HUDEP-2 (cell line): ENCODE data around the gene RILP.
A peak's percentile ranks its signal among the peaks of the same experiment; 100 is the strongest.

Experiments
- DNase-seq, 76 experiments: peaks; one replicate each; lab custom pipeline; 2025; ENCODE audit not compliant: unreplicated experiment in 76 of 76; lab: John Stamatoyannopoulos, UW

The RILP gene

DNA sequence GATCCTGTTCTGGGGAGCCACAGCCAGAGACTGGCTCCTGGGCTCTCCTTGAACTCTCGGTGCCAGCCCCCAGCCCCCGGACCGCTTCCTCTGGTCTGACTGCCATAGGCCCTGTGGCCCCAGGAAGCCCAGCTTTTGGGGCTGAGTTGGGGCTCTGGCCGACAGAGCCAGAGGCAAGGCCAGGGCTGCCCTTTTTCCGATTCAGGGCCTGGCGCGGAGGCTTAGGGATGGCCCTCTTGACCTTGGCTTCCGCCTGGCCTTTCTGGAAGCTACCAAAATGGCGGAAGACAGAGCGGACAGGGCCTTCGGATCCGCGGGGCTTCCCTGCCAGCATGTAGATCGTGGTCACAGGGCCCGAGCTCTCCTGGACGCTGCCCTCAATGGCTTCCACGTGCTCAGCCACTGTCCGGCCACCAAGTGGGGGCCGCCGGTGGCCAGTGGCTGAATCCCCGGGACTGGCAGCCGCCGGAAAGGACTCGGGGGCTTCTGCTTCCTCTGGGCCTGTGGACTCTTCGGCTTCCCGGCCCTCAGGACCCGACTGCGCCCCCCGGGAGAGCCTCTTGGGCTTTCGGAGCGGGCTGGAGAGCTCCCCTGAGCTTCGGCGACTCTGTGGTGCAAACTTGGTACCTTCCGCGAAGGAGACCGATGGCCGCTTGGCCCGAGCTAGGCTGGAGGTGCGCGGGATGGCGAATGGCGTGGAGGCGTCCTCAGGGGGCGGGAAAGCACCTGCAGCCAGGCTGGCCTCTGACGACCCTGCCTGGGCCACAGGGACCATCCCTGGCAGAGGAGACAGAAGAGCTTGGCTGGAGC is 14.6 kb downstream of the RILP start:
- DNase-seq: no peak

DNA sequence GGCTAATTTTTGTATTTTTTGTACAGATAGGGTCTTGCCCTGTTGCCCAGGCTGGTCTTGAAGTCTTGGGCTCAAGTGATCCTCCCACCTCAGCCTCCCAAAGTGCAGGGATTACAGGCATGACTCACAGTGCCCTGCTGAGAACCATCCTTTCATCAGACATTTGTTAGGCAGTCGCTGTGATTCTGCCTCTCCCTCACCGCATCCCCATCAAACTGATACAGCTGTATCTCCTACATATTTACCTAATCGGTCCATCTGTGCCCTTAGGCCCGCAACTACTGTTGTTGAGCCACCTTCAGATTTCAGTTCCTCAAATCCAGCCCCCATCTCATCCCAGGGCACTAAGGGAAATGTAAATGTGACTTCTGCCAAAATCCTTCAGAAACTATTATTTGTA is 19.0 kb downstream of the RILP start:
- peak in 1 of 76 experiments; percentile 7 for DNase-seq

DNA sequence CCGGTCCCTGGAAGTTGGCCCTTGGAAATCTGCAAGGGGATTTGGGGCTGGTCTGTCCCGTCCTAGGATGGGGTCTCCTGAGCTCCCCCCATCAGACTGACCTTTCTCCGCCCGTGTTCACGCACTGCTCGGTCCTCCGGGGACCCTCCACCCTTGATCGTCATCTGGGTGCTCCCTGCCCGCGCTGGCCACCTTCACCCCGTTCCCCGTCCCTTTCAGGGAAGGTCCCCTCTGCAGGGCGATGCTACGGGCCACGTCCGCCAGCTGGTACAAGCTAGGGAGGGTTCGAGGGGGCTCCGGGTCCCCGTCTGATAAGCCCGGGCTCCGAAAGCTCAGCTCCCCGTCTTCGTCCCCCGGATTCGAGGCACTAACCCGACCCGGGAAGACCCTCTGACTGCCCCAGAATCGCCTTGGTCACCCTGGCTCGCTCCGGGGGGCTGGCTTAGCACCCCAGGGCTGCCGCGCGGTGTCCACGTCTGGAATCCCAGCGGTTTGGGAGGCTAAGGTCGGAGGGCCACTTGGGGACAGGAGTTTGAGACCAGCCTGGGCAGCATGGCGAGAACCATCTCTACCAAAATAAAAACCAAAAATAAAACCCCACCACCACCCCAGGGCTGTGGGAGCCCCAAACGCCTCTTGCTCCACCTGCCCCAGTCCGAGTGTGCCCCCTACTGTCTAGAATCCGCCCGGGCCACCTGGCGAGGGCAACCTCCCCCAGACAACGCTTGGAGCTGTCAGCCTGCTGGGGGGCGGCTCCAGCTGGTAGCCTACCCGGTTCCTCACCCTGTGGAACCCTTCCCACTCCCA is 20.0 kb downstream of the RILP start:
- peak in 62 of 76 experiments; percentile 15 to 75 (median 58) for DNase-seq

DNA sequence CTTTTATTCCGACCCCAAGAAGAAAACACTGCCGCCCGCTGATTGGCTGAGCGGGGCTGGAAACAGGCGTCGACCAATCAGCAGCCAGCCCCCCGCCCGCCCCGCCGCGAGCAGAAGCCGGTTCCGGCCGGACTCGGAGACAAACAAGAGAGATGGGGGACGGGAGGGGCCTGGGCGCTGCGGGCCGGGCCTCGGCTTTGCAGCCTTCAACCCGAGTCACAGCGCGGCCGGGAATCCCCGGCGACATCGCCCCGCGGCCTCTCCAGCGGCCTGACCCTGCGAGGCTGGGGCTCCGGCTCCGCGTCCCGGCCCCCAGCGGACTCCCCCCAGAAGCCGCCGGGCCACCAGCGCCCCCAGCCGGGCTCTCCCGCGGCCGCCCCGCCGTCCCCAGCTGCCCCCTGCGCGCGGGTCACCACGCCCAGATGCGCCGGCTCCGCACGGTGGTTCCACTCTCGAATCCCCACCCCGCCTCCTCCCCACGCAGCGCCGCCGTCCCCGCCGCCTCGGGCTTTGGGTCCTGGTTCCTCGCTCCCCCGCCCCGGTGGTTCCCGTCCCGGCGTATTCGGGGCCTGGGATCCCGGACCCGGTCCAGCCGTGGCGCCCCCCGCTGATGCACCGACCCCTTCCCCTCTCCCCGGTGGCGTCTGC is 20.7 kb downstream of the RILP start:
- DNase-seq: peak in 75 of 76 experiments; percentile 58 to 96 (median 91)

DNA sequence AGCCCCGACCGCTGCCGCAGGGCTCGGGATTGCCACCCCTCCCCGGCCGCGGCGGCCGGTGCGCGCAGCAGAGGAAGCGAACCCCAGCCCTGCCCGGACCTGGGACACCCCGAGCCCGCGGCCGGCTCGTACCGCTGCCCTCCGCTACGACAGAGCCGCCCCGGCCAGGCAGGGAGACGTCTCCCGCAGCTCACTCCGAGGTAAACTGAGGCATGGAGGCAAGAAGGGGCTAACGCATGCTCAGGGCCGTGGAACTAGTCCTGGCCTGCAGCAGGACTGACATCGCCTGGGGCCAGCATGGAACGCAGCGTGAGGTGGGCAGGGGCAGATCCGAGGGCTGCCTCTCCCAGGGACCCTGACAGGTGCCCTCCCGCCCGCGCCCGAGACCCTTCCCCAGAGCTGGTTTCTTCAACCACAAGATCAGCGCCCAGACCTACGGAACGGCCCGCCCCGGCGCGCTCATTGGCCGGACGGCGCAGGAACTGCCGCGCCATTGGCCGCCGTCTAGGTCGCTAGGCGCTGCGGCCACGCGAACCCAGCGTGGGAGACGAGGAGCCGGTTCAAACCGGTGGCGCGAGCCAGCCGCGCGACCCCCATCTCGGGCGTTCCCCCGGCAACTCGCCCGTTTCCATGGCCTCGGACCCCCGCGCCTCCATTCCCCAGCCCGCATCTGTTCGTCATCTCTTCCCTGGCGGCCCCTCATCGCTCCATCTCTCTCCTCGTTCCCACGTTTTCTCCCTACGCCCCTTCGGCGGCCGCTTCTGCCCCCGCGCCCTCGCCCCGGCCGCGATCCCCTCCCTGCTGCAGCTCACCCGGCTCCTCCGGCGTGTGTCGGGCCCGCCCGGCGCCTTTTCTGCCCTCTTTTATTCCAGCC is 21.4 kb downstream of the RILP start, which contains the start of gene SLC43A2:
Gene SLC43A2, minus strand, starts transcription at position 853 of the 874 bp plus-strand sequence. CDS start 960 bp downstream, outside the sequence.
- peak in 68 of 76 experiments; percentile 25 to 83 (median 65) for DNase-seq

DNA sequence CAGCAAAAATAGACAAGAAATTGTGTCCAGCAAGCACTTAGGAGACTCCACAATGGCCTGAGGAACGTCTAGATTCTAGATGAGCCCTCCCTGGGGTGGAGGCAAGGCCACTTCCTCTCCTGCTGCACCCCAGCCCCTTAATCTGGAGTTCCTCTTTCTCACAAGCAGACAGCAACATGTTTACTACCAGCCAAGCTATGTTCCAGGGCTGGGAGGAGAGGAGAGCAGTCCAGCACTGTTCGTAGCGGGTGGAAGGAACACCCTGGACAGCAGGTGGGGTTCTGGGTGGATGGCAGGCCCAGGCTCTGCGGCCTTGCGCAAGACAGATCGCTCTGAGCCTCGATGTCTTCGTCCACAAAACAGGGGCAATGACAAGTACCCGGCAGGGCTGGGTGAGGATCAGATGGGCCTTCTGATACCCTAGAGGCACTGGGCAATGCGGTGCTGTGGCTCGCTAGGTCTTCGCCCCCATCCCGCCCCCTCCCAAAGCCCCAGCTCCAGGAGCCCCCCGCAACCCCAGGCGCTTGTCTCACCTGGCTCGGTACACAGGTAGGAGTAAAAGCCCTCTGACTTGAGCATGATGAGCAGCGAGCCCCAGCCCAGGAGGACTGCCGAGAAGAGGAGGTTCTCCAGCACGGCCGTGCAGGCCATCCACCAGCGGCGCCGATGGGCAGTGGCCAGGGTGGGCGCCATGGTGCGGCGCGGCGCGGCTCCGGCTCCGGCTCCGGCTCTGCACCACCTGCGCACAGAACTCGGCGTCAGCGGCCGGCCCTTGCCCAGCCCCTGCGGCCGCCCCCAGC is 22.3 kb downstream of the RILP start:
- peak in 26 of 76 experiments; percentile 5 to 47 (median 22) for DNase-seq

DNA sequence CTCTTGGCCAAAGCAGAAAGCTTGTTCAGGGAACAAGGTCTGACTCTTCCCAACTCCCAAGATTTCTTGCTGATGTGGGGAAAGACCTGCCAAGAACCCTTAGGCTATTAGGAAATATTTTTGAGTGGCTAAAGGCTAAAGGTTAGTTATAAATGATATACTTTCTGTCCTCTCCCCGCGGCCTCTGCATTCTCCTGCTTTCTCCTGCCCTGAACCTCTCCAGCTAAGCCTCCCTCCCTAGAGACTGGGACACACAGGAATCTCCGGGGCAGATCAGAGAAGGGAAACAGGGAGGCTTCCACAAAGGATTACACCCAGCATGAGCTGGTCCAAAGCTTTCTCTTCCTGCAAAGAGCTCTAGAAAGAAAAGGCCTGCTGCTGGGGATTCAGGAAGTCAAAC is 23.3 kb downstream of the RILP start:
- DNase-seq: no peak

DNA sequence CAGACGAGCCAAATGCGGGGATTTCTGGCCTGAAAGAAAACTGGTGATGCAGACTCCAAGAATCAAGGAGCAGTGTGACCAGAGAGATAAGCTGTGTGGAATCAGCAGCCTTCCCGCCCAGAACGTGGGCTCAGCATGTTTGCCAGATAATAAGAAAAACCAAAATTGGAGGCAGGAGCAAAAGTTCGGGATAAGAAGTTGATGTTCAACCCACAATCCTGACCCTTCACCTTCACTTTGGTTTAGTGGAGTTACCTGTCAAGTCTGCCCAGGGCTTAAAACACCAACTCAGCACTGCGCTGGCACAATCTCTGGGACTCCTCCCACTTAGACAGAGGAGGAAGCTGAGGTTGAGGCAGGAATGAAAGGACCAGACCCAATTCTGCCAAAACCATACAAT is 24.1 kb downstream of the RILP start:
- DNase-seq: peak in 4 of 76 experiments; percentile 12 to 38 (median 25)

DNA sequence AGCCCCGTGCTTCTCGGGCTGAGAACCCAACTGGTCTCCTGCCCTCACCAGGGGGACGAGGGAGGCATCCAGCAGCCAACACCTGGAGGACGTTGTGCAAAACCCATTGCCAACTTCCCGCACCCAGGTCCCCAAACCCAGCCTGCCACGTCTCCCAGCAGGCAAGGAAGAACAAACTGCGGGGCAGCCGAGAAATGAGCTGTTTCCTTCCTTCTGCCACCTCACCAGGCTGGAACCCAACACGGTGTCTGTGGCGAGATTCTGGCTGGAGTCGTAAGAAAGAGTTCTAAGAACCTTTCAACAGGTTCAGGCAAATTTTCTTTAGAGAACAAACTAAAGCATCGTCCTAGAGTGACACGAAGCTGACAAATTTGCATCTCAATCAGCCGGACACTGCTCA is 24.6 kb downstream of the RILP start:
- no peak for DNase-seq

DNA sequence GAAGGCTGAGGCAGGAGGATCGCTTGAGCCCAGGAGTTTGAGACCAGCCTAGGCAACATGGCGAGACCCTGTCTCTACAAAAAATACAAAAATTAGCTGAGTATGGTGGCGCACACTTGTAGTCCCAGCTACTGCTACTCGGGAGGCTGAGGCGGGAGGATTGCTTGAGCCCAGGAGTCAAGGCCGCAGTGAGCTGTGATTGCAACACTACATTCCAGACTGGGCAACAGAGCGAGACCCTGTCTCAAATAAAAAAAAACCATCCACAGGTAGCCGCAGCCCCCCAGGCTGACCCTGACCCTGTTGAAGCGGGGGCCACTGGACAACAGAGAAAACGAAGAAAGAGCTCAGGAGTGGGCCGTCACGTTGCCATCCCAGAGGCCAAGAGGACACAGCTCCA is 25.0 kb downstream of the RILP start:
- no peak for DNase-seq

DNA sequence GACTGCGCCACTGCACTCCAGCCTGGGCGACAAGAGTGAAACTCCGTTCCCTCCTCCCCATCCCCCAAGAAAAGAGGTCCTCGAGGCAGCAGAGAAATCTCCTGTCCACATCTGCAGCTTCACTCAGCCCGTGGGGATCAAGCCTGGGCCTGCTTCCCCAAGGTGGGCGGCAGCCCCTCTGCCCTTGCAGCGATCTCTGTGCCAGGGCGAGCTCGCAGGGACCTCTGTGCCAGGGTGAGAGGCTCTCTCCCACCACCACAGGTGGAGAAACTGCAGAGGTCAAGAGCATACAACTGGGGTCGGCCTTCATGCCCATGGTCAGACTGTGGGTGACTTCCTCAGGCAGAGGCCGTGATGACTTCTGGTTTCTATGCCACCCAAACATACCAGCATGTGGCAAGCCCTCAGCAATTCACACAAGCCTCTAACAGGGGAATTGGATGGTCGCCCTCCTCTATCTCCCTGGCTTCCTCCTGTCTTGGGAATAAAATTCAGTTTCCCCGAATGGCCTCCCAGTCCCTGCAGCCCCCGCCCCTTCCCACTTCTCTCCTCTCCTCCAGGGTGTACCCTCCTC is 26.5 kb downstream of the RILP start:
- no peak for DNase-seq

DNA sequence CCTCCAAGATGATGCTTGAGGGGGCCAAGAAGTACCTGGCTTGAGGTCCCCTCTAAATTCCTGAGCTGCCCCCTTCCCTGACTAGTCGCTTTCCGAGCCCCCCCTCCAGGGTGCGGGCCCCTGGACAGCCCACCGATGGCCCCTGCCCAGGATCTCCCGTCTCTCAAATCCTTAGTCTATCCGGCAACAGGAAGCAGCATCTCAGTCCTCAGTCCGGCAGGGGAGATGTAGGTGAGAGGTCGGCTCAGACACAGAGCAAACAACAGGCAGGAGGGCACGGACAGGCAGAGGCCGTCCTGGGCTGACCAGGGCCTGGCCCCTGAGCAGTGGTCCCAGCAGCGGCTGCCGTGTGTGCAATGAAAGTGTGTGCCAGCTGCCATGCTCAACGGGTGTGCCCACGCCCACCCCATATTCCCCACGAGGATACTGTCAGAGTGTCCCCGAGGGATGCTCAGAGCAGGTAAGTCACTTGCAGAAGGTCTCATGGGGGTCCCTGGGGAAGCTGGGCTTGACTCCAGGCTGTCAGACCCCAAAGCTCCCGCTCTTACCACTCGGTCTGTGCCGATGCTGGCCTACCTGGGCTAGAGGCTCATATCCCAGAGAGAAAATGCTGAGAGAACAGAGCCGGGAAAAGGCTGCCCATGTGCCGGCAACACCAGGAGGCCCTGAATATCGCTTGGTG is 28.3 kb downstream of the RILP start:
- no peak for DNase-seq

DNA sequence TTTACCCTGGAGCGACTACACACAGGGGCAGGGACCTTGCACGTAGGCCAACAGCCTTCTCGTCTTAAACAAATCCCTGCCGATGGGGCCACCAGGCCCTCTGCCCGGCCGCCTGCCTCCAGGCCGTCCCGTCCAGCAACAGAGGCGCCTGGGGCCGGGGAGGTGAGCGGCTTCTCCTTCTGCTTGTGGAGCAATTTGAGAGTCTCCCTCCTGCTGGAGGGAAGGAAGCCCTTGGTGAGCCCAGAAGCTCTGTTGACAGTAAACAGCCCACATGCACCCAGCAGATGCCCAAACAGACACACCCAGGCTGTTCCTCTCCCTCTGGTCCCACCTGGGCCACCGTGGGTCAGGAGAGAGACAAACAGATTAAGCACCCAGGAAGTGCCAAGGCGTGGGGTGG is 29.2 kb downstream of the RILP start:
- DNase-seq: no peak

DNA sequence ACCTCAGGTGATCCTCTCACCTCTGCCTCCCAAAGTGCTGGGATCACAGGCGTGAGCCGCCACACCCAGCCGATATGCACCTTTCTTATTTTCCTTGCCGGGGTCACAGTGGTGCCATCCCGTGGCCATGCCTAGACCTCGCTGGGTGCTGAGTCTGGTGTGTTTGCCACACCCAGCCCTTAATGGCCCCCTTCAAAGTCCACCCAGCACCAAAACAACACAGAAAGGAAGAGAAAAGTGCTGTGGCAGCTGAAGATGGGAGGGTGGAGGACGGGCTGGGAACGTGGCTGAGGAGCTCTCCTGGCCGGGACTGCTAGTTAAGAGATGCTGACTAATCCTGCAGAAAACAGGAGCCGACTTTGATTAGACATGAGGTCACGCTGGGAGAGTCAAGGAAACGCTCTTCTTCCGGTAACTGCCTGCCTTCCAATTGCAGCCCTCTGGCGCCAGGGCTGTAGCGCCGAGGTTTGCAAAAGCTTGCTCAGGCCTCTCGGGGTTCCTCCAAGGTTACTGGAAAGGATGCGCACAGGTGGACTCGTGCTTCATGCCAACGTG is 32.0 kb downstream of the RILP start:
- no peak for DNase-seq

DNA sequence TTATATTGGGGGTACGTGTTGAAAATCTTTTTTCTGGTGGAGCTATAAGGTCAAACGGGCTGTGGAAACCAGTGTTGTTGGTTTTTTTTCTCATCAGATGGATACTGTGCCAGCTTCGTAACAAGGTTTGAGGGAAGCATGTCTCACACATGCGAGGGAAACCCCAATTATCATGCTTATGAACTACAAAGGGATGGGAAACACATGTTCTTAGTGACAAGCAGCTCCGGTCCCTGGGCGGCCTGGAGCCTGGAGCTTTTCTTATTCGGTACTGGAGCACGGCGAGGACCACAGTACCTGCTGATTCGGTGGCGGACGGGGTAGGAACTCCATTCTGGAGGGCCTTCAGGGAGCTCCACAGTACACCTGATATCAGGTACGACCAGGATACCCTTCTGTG is 33.6 kb downstream of the RILP start:
- no peak for DNase-seq

DNA sequence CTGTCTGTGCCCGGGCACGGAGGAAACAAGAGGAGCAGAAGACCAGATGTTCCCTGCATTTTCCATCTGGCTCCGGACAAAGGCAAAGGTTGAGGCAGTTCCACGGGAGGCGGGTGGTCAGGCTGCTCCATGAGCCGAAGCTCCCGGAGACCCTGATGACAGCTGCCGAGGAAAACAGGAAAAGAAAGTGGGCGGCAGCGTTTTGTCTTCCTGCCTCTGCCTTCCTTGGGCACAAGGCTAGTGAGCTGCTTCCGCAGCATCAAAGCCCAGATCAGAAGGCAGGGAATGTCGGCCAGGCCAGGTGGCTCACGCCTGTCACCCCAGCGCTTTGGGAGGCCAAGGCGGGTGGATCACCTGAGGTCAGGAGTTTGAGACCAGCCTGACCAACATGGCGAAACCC is 37.3 kb downstream of the RILP start:
- DNase-seq: no peak

DNA sequence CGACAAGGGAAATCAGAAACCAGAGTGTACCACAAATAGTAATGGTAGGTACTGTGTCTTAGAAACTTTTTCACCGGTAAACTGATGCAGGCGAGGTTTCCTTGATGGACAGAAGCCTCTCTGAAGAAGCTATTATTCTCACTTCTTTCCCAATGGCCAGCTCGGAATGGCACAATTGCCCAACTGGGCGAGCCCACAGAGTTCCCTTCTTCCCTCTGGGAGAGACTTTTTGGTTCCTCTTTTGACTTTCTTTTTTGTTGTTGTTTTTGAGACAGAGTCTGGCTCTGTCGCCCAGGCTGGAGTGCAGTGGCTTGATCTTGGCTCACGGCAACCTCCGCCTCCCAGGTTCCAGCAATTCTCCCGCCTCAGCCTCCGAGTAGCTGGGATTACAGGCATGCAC is 38.0 kb downstream of the RILP start:
- no peak for DNase-seq

DNA sequence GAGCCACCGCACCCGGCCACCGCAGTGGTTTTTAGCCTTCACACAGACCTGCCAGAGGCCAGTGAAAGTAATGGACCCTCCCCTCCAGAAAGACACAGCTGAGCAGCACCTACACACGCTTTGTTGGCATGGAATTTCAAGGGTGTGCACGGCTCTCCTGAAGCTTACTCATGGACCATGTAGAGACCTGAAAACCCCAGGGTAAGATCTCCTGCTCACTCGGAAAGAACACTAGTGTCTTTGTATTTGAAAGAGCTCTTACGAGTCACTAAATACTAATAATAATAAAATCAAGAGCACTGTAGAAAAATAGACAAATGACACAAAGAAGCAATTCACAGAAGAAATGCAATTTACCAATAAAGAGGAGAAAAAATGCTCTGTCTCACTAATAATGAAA is 41.0 kb downstream of the RILP start:
- DNase-seq: no peak
